Left colon (tissue), 2 donors: Measurements from ENCODE around the gene ALS2. TPM values are rescaled to one million over a fixed set of nuclear protein-coding genes. Genes with fewer than 3 reads are reported as not detected.
A peak's percentile ranks its signal among the peaks of the same experiment; 100 is the strongest.

Experiments used
- ATAC-seq: fragments of 200-7000 bp; cut with Tn5 transposase; one replicate; pipeline ENCODE4 v1.9.1; 2020; ENCODE audit warnings: mild to moderate bottlenecking, moderate library complexity
- DNase-seq, 2 donors: peaks; one replicate each; pipeline ENCODE4 v3.0.0-alpha.2; 2020
- intact Hi-C, 2 donors: fragments of 100-400 bp; cut with DNase I in 1 of 2; cut with micrococcal nuclease in 1 of 2; formaldehyde crosslinking; loops; one replicate each; pipeline versions ENCODE4 v1.11.2 to v1.14.0; 2022; cut with DNase I, micrococcal nuclease
- total RNA-seq, 2 donors: library from RNA; stranded (reverse); fragmentation: NEBNext Ultra II Directional; extraction: Animal tissue kit (Norgen Biotek cat#: 25700); gene quantifications; one replicate each; pipeline ENCODE4 v1.2.1, GENCODE V29; 2021
- donor health status: DM: no; HTN: no; CAD: no.
- donor health status: DM: yes; HTN: yes; CAD: no.

The ALS2 gene
- total RNA-seq, 2 donors from 2014 or later = 9.9 to 10.0 TPM

DNA sequence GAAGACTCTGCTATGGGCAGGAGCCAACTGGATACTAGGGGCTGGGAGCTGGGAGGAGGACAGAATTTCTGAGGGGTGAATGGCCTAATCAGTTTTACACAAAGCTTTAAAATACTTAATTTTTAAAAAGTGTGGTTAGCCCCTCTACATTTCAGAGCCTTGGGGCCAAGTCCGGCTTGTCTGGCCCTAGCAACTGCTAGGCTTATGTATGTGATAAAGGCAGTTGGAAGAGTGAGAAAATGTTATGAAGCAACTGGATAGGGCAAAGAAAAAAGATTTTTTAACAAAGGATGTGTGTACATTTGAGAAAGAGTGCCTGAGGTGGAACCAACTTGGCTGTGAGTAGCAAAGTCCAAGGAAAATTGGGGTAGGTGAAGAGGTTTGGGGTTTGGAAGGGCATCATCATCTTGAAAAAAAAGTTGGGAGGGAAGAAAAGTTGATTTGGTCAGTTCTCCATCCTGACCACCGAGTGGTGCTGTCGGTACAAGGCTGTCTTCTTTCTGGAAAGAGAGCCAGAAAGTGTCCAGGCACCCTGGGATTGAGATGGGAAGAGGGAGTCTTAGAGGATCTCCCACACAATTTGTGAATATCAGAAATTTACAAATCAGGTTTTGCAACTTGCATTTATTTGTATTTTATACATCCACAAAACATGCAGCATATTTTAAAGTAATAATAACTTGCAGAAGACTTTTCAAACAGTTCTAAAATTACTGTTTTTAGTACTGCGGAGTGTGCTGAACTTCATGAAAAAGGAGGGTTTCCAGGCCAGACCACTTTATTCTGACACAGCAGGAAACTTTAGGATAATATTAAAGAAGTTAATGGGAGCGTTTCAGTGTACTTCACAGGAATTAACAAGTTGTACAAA, 15.1 kb upstream of the ALS2 start:
- peak; percentile 58 for ATAC-seq
- intact Hi-C loops = no loop called here
- peak in 1 of 2 donors; percentile 9 for DNase-seq

DNA sequence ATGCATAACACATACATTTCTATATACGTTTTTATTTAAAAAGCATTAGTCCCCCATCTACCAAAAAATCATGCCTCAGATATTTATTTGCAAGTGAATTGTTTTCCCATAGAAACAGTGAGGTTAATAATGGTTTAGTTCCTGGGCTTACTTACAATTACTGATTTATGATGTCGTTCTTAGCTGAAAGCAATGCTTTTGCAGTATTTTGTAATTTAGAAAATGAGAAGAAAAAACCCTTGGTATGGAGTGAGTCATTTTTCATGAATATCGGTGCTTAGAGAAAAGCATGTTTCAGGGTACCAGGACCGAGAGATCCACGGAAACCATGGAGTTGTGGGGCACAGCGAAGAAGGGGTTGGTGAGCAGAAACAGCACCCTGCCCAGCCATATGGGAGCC, 13.6 kb upstream of the ALS2 start:
- ATAC-seq (no peak), DNase-seq (no peak)
- intact Hi-C loops = loop anchor here in 1 of 2 donors (5.0 kb wide), 1 partner anchor 383 kb away; no protein-coding TSS in a partner anchor

DNA sequence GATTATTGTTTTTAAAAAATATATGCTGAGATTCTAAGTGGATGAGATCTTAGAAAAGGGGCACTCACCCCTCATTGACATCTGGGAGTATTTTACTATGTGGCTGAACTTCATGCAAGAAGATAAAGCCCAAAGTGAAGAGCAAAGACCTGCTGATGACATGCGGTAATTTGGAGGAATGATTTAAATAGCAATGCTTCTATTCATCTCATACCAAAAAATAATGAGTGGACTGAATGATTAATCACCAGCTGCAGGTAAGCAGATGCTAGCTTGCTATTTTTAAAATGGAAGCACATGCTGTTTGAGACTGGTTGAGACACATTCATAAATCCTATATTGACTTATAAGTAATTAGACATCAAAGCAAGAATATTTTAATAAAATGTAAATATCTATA, 12.9 kb upstream of the ALS2 start:
- DNase-seq (no peak), ATAC-seq (no peak)
- intact Hi-C loops = loop anchor here in 1 of 2 donors (5.0 kb wide), 1 partner anchor 384 kb away; no protein-coding TSS in a partner anchor

DNA sequence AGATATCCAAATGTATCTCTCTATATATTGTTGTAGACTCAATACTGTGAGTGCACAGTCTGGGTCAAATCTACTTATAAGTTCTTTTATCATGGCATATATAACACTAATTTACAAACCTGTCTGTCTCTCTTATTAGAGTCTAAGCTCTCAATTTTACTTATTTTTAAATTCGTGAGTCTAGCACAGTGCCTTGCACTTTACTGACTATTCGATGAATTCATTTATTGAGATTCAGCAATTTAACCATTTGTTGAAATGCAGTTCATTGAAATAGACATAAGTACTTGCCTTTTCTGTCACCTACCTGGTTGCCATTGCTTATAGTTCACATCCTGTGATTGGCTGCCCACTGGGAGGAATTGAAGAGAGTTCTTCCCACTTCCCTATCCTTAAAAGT, 10.3 kb upstream of the ALS2 start:
- intact Hi-C loops = loop anchor here in 1 of 2 donors (5.0 kb wide), 1 partner anchor 386 kb away; no protein-coding TSS in a partner anchor
- DNase-seq (no peak), ATAC-seq (no peak)

DNA sequence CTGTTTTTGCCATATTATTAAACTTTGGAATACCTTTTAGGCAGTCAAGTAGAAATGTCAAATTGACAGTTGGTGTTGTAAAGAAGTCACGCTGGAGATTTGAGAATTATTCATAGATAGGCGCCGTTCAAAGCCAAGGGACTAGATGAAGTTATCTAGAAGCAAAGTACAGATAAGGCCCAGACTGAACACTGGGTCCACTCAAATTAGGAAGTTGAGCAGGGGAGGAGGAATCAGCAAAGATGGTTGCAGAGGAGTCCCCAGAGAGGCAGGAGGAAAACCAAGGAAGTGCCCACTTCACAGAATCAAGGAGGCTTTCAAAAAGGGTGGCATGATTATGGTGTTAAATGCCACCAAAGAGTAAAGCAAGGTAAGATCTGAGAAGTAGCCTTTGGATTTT, 9.6 kb upstream of the ALS2 start:
- no peak for DNase-seq
- intact Hi-C loops = loop anchor here in 1 of 2 donors (5.0 kb wide), 1 partner anchor 387 kb away; no protein-coding TSS in a partner anchor
- ATAC-seq = no peak

DNA sequence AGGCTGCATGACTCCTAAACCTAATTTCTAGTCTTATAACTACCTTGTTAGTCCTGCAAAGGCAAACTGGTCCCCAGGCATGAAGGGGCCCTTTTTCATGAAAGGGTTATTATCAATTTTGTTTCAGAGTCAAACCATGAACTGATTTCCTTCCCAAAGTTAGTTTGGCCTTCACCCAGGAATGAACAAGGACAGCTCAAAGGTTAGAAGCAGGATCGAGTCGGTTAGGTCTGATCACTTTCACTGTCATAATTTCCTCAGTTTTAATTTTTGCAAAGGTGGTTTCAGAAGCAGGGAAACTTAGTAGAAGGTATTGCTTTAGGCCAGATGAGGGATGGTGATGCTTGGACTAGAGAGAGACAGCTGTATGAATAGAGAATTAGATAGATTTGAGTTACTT, 8.7 kb upstream of the ALS2 start:
- ATAC-seq (no peak), DNase-seq (no peak)
- intact Hi-C loops = no loop called here

DNA sequence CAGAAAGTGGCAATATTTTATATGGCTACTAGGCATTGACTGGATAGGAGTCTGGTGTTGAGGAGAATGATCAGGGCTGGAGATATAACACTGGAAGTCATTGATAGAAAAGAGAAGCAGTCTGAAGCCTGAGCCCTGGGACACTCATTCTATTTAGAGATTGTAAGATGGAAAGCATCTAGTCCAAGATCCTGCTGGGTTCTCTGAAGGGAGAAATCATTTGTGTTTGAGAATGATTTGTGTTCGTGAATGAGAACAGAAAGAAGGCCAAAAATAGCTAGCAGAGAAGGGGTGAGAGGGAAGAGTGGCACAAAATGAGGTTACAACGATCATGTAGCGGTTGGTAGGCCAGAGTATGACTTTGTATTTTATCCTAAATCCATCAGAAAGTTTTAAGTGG, 7.6 kb upstream of the ALS2 start:
- ATAC-seq = no peak
- intact Hi-C loops = no loop called here
- DNase-seq = no peak

DNA sequence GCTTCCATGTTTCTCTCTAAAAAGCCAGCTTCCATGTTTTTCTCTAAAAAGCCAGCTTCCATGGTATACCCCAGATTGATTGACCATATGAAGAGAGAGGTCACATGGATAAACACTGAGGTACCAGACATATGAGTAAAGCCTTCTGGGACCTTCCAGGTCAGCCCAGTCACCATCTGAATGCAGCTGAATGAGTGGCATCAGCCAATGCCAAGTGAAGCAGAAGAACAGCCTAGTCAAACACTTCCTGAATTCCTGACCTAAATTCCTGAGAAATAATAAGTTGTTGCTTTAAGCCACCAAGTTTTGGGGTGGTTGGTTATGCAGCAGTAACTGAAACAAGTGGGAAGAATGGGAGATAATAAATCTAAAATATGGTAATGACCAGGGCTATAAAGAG, 5.7 kb upstream of the ALS2 start:
- intact Hi-C loops = no loop called here
- DNase-seq = no peak
- ATAC-seq = no peak

DNA sequence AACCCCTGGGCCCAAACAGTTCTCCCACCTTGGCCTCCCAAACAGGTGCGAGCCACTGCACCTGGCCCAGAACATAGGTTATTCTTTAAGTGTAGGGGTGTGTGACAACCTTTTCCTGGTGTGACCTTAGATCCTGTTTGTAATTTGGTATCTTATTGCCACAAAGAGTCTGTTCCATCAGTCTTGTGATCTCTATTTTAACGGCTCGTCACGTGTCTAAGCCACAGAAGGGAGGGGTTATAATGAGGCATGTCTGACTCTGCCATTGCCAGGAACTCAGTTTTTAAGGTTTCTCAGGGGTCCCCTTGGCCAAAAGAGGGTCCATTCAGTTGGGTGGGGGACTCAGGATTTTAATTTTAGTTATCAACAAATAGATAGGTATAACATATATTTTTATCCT, 4.4 kb upstream of the ALS2 start:
- DNase-seq (no peak), ATAC-seq (no peak)
- intact Hi-C loops = no loop called here

DNA sequence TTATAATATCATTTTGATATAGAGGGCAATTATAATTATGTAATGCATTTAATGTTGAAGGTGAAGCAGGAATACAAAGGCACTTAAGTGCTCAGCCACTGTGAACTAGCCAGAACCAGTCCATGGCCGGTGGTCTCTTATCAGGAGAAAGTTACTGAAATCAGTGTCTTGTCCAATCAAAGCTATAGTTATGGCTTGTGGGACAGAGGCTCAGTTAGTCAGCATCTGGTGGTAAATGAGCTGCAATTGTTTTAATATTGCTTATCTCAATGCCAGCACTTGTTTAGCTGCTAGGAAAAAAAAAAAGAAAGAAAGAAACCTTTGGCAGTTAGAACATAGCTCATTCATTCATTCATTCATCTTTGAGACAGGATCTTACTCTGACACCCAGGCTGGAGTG, 3.8 kb upstream of the ALS2 start:
- no peak for DNase-seq
- intact Hi-C loops = no loop called here
- ATAC-seq = no peak

DNA sequence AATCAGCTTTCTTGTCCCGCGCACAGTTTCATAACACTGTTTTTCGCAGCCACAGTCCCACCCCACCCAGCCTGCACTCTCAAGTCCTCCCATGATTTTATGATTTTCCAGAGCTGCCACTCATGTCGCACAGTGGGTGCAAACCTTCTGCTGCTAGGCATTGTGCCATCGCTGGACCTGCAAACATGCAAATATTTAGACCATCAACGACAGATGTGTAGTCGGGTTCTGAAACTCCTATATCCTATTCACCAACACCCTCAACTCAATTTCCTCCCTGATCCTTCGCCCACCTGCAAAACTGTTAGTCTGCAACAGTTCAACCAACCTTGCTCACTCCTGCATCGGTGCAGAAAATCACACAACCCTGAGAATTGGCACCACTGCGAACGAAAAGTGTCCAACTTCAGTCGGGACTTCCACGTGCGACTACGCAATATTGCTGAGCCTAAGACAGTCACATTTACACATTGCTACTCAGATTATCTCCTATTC, 871 bp upstream of the ALS2 start:
- DNase-seq (peak in 1 of 2 donors; percentile 16), ATAC-seq (no peak)
- intact Hi-C loops = no loop called here

DNA sequence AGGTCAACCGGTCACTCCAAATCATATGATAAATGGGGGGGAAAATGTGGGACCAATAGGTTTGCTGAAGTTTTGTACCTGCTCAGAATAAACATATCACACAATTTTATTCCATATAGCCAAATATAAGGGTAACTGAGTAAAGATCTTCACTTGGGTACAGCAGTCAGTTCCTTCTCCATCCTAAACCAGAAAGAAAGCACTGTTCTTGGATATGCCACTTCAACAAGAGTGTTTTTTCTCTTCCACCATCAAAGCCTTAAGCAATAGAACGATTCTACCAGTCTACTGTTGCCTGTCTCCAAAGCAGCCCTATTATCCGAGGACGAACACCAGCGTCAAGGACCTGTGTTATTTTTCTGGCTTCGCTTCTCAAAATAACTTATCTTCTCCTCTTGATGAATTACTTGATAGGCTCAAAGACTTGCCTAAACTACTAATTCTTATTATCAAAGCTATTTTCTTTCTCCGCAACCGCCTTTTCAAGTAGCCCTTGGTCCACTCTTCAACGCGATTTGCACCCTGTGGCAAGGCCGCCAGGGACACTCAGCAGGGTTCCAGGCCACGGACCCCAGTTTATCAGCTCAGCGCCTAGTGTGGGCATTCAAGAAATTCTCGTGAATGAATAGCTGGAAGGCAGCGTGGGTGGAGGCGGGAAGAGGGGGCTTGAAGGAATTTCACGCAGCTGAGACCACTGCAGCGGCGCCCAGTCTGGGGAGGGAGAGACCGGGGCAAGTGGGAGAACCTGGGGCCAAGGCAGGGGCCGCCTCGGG, 646 bp downstream of the ALS2 start:
- peak in 1 of 2 donors; percentile 33 for DNase-seq
- ATAC-seq = peak; percentile 16
- intact Hi-C loops = no loop called here

DNA sequence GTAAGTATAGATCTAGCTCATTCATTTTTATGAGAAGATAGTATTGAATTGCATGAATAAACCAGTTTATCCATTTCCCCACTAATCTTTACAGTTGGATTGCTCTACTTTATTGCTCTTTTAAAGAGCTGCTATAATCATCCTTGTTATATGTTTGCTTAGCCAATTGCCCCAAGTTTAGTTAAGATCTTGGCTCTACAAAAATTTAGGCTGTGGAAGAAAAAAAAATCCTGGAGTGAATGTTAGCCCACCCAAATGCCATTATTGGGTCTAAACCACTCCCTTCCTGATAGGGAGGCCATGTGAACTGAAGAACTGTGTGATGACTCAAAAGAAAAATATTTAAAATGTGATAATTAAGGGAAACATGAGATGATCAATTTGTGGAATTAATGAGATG, 2.9 kb downstream of the ALS2 start:
- intact Hi-C loops = no loop called here
- no peak for ATAC-seq
- DNase-seq = no peak

DNA sequence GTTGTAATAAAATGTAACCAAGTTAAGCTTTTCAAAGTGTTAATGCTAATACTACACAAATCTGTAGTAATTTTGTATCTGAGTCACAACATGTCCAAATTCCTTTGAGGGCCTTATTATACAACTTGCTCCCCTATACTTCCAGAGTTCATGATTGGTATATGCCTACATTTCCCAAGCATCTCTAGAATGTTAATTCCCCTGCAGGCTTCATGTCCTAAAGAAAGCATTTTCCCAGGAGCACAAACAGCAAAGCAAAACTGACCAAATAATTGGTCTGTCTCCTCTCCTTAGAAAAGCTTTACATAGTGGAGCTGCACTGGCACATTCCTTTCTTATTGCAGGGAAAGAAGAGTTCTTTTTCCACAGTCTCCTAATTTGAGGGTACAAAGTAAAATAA, 3.7 kb downstream of the ALS2 start:
- intact Hi-C loops = no loop called here
- ATAC-seq = no peak

DNA sequence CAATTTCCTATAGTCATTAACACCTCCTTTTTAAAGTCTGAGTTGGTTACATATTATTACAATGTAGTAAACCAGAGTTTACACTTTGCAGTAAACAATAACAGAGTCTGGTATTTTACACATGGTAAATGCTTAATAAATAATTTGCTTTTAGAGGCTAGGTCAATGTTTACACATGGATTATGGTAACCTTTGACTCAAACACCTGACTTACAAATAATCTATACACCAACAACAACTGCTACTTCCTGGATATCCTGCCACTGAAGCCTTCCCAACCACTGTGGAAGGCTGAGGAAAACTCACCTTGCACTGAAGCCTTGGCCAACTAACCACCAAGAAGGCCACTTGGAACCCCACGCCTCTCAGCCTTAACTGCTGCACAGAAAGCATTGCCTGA, 5.4 kb downstream of the ALS2 start:
- ATAC-seq = no peak
- DNase-seq = no peak
- intact Hi-C loops = no loop called here

More for the DNA sequence above, 3.7 kb downstream of the ALS2 start:
- no peak for DNase-seq

DNA sequence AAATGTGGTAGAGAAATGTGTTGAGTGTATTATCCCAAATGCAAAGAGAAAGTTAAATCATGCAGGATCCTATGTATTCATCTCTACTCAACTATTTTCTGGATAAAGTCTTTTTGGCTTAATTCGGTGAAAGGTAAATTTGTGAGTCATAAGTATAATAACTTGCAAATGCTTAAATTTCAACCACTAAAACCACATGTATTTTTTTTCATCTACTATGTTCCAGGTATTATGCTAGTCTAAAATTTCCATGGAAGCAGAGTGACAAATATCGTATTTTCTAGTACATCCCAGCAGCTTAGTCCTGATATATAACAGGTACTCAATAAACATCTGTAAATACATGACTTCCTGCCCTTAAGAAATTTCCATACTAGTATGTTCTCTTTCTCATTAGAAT, 6.2 kb downstream of the ALS2 start:
- no peak for DNase-seq
- intact Hi-C loops = no loop called here
- ATAC-seq = no peak

DNA sequence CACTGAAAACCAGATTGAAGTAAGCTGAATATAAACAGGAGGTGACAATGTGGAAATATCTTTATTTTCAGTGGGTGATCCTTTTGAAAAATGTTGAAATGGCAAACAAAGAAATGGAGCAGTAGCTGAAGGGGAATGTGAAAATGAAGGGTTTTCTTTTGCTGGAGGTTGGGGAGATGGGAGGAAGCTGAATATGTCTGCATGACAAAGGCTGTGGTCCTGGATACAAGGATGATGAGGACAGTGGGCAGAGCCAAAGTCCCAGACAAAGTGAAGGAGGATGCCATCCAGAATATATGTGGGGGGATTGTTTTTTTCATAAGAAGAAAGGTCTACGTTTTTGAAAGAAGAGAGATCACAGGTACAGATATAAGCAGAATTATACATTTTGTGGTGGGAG, 6.7 kb downstream of the ALS2 start:
- intact Hi-C loops = no loop called here
- ATAC-seq (no peak), DNase-seq (no peak)

DNA sequence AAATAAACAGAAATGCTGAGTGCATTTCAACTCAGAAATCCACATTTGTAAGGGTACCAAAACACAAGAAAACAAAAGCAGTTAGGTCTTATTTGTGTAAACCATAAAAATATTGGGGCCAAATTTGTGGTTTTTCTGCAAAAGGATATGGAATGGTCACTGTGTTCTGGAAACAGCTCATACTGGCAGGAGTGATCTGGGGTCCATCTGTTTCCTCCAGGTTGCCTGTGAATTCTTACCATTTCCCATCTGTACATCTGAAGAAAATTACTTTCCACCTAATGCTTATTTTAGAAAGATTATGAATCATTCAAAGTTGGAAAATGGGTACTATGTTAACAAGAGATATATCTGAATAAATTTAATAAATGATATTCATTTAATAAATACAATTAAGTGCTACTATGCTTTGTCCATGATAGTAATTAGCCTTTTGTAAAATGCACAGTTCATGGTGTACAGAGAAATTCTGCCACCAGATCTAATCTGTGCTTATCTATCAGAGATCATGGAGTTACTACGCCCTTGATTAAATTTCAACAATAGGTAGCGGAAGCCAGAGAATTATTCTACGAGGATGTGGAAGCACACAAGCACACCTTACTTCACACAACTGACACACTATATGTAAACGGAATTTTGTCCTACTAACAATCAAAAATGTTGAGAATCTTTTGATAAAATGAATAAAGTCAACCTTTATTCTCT, 10.9 kb downstream of the ALS2 start:
- no peak for DNase-seq
- intact Hi-C loops = no loop called here
- ATAC-seq = no peak

DNA sequence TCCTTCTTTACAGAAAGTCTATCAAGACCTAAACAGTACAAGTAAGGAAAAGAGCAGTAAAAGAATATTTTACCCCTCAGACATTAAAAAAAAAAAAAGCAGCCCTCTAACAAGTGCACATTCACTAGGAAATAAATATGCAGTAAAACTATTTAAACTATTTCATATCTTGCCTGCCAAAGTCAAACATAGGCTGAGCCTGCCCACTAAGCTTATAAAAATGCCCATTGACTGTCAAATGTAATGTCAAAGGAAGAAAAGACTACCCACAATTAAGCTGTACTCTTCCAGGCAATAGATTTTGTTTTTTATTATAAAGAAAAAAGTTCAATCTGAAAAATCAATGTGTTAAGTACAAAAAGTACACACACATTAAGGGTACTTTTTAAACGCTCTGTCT, 11.8 kb downstream of the ALS2 start:
- DNase-seq (no peak), ATAC-seq (no peak)
- intact Hi-C loops = no loop called here
